Measurements from ENCODE around the gene GAPVD1.
"Not testable (repeated sequence)": the region's sequence is repeated elsewhere in the genome, so short reads cannot be mapped to it uniquely, and the experiment has no call there.

Gene GAPVD1

GRCh38 chr9:125268394-125269013, 6.9 kb downstream of the GAPVD1 start:
- Histone ChIP-seq H3K27ac (no peak overlapping the region), H3K9ac (ENCODE audit: insufficient read length) (no peak overlapping the region), H3K9me3 (ENCODE audit: low read depth, low read length) (no peaks in the 10 kb centered on the region), H3K4me3 (no peak overlapping the region), H3K36me3 (ENCODE audit: insufficient read depth, low read length) (peaks cover 19% of the 10 kb centered on the region; the same call in 1 of the 2 replicates)
- DNase-seq (ENCODE audit: low read depth, low spot score), result no peak
- TF ChIP-seq FOXP2 (optimal IDR thresholded peaks at IDR 0.05; ENCODE audit: control extremely low read depth, extremely low read length, insufficient read depth) (no peak), EZH2 (IDR thresholded peaks at IDR 0.05) (no peak), POLR2AphosphoS5 (IDR thresholded peaks at IDR 0.05; ENCODE audit: borderline replicate concordance, low read depth, low read length) (no peak)

GRCh38 chr9:125269014-125269397, 7.4 kb downstream of the GAPVD1 start:
- DNase-seq (ENCODE audit: low read depth, low spot score), result no peak

GRCh38 chr9:125271081-125271480, 9.5 kb downstream of the GAPVD1 start:
- Histone ChIP-seq H3K36me3 (ENCODE audit: insufficient read depth, low read length) (peaks cover 13% of the 10 kb centered on the region; the same call in 1 of the 2 replicates), H3K9ac (ENCODE audit: insufficient read length) (no peak overlapping the region), H3K9me3 (ENCODE audit: low read depth, low read length) (no peaks in the 10 kb centered on the region), H3K27ac (no peak overlapping the region), H3K4me3 (no peak overlapping the region)
- DNase-seq (ENCODE audit: low read depth, low spot score), result no peak
- no peak for TF ChIP-seq FOXP2 (optimal IDR thresholded peaks at IDR 0.05; ENCODE audit: control extremely low read depth, extremely low read length, insufficient read depth)
- no peak for TF ChIP-seq EZH2 (IDR thresholded peaks at IDR 0.05)
- TF ChIP-seq POLR2AphosphoS5 (IDR thresholded peaks at IDR 0.05; ENCODE audit: borderline replicate concordance, low read depth, low read length), result no peak

More at GRCh38 chr9:125269014-125269397, 7.4 kb downstream of the GAPVD1 start:
- H3K9ac ChIP-seq (ENCODE audit: insufficient read length), result no peak overlapping the region
- H3K4me3 ChIP-seq, result no peak overlapping the region
- no peak overlapping the region for H3K27ac ChIP-seq
- TF ChIP-seq FOXP2 (optimal IDR thresholded peaks at IDR 0.05; ENCODE audit: control extremely low read depth, extremely low read length, insufficient read depth) (no peak), POLR2AphosphoS5 (IDR thresholded peaks at IDR 0.05; ENCODE audit: borderline replicate concordance, low read depth, low read length) (no peak), EZH2 (IDR thresholded peaks at IDR 0.05) (no peak)
- no peaks in the 10 kb centered on the region for H3K9me3 ChIP-seq (ENCODE audit: low read depth, low read length)
- H3K36me3 ChIP-seq (ENCODE audit: insufficient read depth, low read length), result peaks cover 19% of the 10 kb centered on the region; the same call in 1 of the 2 replicates

- TF ChIP-seq FOXP2 (optimal IDR thresholded peaks at IDR 0.05; ENCODE audit: control extremely low read depth, extremely low read length, insufficient read depth) (no peak), EZH2 (IDR thresholded peaks at IDR 0.05) (no peak), POLR2AphosphoS5 (IDR thresholded peaks at IDR 0.05; ENCODE audit: borderline replicate concordance, low read depth, low read length) (no peak)
- Histone ChIP-seq H3K27ac (peak overlapping the region; percentile 27), H3K9me3 (ENCODE audit: low read depth, low read length) (no peaks in the 10 kb centered on the region), H3K36me3 (ENCODE audit: insufficient read depth, low read length) (peaks cover 5% of the 10 kb centered on the region; the same call in 1 of the 2 replicates), H3K4me3 (peak overlapping the region; percentile 23; the same call in 1 of the 2 replicates), H3K9ac (ENCODE audit: insufficient read length) (no peak overlapping the region)
- DNase-seq (ENCODE audit: low read depth, low spot score), result no peak
Observed at GRCh38 chr9:125272697-125273096, 11.1 kb downstream of the GAPVD1 start.

GRCh38 chr9:125276771-125277170, 15.1 kb downstream of the GAPVD1 start:
- no peaks in the 10 kb centered on the region for H3K36me3 ChIP-seq (ENCODE audit: insufficient read depth, low read length)
- no peak for TF ChIP-seq FOXP2 (optimal IDR thresholded peaks at IDR 0.05; ENCODE audit: control extremely low read depth, extremely low read length, insufficient read depth)
- no peak for TF ChIP-seq POLR2AphosphoS5 (IDR thresholded peaks at IDR 0.05; ENCODE audit: borderline replicate concordance, low read depth, low read length)
- no peak for TF ChIP-seq EZH2 (IDR thresholded peaks at IDR 0.05)
- DNase-seq (ENCODE audit: low read depth, low spot score), result no peak
- no peak overlapping the region for H3K4me3 ChIP-seq
- no peaks in the 10 kb centered on the region for H3K9me3 ChIP-seq (ENCODE audit: low read depth, low read length)
- no peak overlapping the region for H3K27ac ChIP-seq
- H3K9ac ChIP-seq (ENCODE audit: insufficient read length), result no peak overlapping the region

- H3K4me3 ChIP-seq, result no peak overlapping the region
- TF ChIP-seq EZH2 (IDR thresholded peaks at IDR 0.05), result no peak
- no peak for TF ChIP-seq POLR2AphosphoS5 (IDR thresholded peaks at IDR 0.05; ENCODE audit: borderline replicate concordance, low read depth, low read length)
- no peak for TF ChIP-seq FOXP2 (optimal IDR thresholded peaks at IDR 0.05; ENCODE audit: control extremely low read depth, extremely low read length, insufficient read depth)
- no peaks in the 10 kb centered on the region for H3K36me3 ChIP-seq (ENCODE audit: insufficient read depth, low read length)
- no peak overlapping the region for H3K27ac ChIP-seq
- no peaks in the 10 kb centered on the region for H3K9me3 ChIP-seq (ENCODE audit: low read depth, low read length)
- no peak for DNase-seq (ENCODE audit: low read depth, low spot score)
- H3K9ac ChIP-seq (ENCODE audit: insufficient read length), result no peak overlapping the region
Observed at GRCh38 chr9:125277411-125277810, 15.8 kb downstream of the GAPVD1 start.

GRCh38 chr9:125280945-125281344, 19.3 kb downstream of the GAPVD1 start:
- TF ChIP-seq POLR2AphosphoS5 (IDR thresholded peaks at IDR 0.05; ENCODE audit: borderline replicate concordance, low read depth, low read length) (no peak), EZH2 (IDR thresholded peaks at IDR 0.05) (no peak), FOXP2 (optimal IDR thresholded peaks at IDR 0.05; ENCODE audit: control extremely low read depth, extremely low read length, insufficient read depth) (no peak)
- Histone ChIP-seq H3K9ac (ENCODE audit: insufficient read length) (no peak overlapping the region), H3K4me3 (no peak overlapping the region)

GRCh38 chr9:125284855-125285254, 23.2 kb downstream of the GAPVD1 start:
- Histone ChIP-seq H3K36me3 (ENCODE audit: insufficient read depth, low read length) (no peaks in the 10 kb centered on the region), H3K27ac (no peak overlapping the region), H3K9me3 (ENCODE audit: low read depth, low read length) (no peaks in the 10 kb centered on the region), H3K4me3 (no peak overlapping the region), H3K9ac (ENCODE audit: insufficient read length) (no peak overlapping the region)
- DNase-seq (ENCODE audit: low read depth, low spot score), result no peak
- TF ChIP-seq FOXP2 (optimal IDR thresholded peaks at IDR 0.05; ENCODE audit: control extremely low read depth, extremely low read length, insufficient read depth), result no peak
- no peak for TF ChIP-seq EZH2 (IDR thresholded peaks at IDR 0.05)
- TF ChIP-seq POLR2AphosphoS5 (IDR thresholded peaks at IDR 0.05; ENCODE audit: borderline replicate concordance, low read depth, low read length), result no peak

More at GRCh38 chr9:125280945-125281344, 19.3 kb downstream of the GAPVD1 start:
- no peaks in the 10 kb centered on the region for H3K36me3 ChIP-seq (ENCODE audit: insufficient read depth, low read length)
- peak overlapping the region; percentile 68; the same call in 1 of the 2 replicates for H3K27ac ChIP-seq
- H3K9me3 ChIP-seq (ENCODE audit: low read depth, low read length), result no peaks in the 10 kb centered on the region
- no peak for DNase-seq (ENCODE audit: low read depth, low spot score)

GRCh38 chr9:125286935-125287433, 25.4 kb downstream of the GAPVD1 start:
- H3K36me3 ChIP-seq (ENCODE audit: insufficient read depth, low read length); H3K27ac ChIP-seq; H3K9ac ChIP-seq (ENCODE audit: insufficient read length); H3K9me3 ChIP-seq (ENCODE audit: low read depth, low read length); DNase-seq (ENCODE audit: low read depth, low spot score); H3K4me3 ChIP-seq: not testable (repeated sequence)

Data from SK-N-MC (cell line).